Activated CD4-positive, CD25-positive, alpha-beta regulatory T cell (primary cell): ENCODE data around the gene PGAP3.
A peak's percentile ranks its signal among the peaks of the same experiment; 100 is the strongest.

Experiments
- DNase-seq, 4 experiments: peaks; one replicate each; lab custom pipeline; 2025; lab: John Stamatoyannopoulos, UW

The PGAP3 gene

GRCh38 chr17:39636927-39637736 is 50.7 kb downstream of the PGAP3 start, which contains the start of gene STARD3:
STARD3 (plus strand) TSS chr17:39637144; CDS start chr17:39653532, 16,388 bp downstream.
- DNase-seq, result peak; percentile 72 to 91 (median 80)

GRCh38 chr17:39636587-39636926 is 51.3 kb downstream of the PGAP3 start:
- DNase-seq, result no peak

DNA sequence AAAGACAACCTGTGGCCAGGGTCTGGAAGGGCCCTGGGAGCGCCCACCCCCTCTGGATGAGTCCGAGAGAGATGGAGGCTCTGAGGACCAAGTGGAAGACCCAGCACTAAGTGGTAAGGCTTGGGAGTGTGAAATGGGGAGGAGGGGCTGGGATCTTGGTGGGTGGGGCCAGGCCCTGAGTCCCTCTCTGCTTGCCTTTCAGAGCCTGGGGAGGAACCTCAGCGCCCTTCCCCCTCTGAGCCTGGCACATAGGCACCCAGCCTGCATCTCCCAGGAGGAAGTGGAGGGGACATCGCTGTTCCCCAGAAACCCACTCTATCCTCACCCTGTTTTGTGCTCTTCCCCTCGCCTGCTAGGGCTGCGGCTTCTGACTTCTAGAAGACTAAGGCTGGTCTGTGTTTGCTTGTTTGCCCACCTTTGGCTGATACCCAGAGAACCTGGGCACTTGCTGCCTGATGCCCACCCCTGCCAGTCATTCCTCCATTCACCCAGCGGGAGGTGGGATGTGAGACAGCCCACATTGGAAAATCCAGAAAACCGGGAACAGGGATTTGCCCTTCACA is 52.2 kb downstream of the PGAP3 start:
- no peak for DNase-seq

DNA sequence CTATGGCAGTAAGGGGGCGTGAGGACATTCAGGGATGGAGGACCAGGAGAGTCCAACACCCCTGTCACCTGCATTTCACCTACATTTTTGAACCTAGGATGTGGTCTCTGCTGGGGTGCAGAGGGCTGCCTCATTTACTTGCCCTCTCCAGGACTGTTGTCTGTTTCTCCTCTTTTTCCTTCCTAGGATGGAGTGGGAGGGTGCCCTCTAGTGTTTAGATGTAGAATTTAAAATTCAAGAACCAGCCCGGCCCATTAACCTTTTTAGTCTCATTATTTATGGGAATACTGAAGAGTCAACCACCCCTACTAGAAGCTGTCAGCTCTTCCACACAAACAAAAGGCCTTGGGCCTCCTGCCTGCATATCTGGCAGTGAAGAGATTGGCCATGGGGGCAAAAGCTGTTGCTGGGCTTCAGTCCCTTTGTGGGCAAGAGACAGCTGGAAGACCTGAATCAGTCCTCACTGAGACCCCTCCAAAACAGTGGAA is 53.4 kb downstream of the PGAP3 start:
- DNase-seq, result no peak

DNA sequence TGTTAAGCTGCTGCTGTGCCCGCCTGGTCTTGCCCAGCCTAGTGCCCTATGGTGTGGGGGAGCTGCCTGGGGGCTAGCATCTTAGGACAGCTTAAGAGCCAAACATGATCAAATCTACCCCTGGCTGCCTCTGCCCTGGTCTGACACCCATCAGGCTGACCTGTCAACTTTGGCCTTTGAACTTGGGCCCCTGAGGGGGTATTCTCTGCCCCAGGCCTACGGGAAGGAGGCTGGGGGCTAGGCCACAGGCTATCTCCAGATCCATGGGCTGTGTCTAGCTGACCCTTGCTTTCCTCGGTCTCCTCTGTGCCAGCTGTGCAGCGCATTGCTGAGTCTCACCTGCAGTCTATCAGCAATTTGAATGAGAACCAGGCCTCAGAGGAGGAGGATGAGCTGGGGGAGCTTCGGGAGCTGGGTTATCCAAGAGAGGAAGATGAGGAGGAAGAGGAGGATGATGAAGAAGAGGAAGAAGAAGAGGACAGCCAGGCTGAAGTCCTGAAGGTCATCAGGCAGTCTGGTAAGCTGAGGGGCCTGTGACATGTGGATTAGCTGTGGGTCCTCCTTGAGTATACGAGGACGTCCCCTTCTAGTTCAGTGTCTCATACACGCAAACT is 54.2 kb downstream of the PGAP3 start:
- DNase-seq, result no peak

- no peak for DNase-seq
These were observed 55.5 kb downstream of the PGAP3 start for GRCh38 chr17:39632153-39632941.

DNA sequence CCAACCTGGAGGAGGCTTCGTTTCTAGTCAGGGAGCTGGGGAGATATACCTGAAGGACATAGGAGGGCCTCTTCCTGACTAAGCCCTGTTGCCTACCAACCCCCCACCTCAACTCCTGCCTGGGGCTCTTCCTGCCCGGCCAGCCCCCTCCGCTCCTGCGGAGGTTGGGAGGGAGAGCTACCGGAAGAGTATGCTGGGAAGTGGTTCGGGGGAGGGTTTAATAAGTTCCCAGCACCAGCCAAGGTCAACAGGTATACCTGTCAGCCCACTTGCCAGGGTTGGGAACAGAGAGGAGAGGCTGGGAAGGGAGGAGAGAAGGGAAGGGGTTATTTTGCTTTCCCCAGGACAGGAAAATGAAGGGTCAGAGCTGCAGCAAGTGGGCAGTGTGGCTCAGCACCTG is 56.5 kb downstream of the PGAP3 start:
- no peak for DNase-seq

- no peak for DNase-seq
These were observed 58.0 kb downstream of the PGAP3 start for GRCh38 chr17:39629898-39630297.

DNA sequence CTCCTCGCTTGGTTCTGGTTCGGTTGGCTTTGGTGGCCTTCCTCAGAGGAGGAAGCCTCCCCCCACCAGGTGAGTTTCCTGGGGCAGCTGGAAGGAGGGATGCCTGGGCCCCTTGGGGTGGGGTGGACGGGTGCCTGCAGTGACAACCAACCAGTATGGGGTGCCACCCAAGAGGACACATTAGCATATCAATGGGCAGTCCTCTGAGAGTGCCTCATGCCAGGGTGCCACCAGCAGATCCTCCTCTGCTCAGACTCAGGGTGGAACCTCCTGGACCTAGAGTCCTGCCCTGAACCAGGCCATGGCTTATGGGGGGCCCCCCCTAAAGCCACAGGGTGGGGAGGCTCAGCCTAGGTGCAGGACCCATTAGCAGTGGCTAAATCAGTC is 58.4 kb downstream of the PGAP3 start:
- DNase-seq, result no peak

DNA sequence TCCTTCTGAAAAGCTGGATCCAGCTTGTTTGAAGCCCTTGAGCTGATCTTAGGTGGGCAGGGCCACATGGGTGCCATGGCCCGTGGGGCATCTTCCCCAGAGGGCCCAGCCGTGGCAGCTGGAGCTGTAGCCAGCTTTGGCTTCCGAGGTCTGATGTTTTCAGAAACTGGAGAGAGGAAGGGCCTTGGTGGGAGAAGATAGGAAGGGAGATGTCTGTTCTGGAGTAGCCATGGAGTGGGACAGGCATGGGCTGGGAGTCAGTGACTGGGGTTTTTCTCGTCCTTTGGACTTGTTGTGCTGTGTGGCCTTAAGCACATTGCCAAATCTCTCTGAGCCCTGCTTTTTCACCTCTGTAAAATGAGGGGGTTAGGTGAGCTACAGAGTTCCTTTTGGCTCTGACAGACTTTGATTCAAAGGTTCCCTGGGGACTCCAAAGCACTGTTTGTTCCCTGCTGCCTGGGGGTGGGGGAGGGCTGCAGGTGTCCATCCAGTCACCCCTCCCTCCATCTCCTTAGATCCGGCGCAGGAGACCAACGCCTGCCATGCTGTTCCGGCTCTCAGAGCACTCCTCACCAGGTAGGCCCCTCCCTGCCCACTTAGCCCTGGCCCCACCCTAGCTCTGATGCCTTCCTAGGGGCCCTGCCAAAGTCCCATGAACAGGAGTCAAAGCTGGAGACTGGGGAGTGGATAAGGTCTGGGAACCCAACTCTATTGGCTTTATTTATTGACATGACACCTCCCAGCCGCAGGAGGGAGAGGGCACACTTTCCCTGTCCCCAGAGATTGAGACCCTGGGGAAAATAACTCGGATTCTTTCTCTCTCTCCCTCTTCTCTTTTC is 59.0 kb downstream of the PGAP3 start:
- DNase-seq, result no peak

- no peak for DNase-seq
These were observed 59.9 kb downstream of the PGAP3 start for GRCh38 chr17:39627712-39628516.

GRCh38 chr17:39627047-39627711 is 60.7 kb downstream of the PGAP3 start:
- DNase-seq, result no peak

DNA sequence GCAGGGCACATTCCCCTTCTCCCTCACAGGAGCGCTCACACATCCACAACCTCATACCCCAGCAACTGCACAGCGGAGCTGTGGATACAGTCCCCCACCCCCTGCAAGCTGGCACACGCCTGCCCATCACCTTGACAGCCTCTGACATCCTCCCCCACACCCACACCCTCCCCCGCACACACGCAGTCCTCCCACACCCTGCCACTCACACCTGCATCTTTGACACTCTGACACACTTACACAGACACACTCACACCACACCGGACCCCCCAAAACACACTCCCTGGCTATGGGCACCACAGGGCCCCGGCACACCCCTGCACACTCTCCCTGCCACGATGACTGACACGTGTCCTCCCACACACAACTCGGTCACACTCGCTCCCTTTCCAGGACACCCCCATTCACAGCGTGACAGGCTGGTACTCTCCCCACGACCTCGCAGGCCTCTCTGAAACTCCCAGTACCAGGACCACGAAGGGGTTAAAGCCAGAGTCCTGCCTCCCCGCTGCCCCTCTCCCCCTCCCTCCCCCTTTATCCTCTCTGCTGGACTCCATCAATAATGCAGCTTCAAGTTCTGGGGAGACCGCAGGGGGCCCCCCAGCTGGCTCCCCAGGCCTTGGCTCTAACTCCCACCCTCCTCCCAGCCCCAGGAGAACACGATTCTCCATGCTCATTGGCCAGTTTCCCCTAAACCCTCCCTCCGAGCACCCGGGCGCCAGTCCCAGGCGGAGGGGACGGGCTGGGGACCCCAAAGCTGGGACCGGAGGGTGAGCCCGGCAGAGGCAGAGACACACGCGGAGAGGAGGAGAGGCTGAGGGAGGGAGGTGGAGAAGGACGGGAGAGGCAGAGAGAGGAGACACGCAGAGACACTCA is 61.4 kb downstream of the PGAP3 start, which contains the start of gene PPP1R1B:
TSS of gene PPP1R1B (plus strand) at position 782 of the 876 bp plus-strand sequence. CDS start 441 bp downstream, outside the sequence.
- no peak for DNase-seq

DNA sequence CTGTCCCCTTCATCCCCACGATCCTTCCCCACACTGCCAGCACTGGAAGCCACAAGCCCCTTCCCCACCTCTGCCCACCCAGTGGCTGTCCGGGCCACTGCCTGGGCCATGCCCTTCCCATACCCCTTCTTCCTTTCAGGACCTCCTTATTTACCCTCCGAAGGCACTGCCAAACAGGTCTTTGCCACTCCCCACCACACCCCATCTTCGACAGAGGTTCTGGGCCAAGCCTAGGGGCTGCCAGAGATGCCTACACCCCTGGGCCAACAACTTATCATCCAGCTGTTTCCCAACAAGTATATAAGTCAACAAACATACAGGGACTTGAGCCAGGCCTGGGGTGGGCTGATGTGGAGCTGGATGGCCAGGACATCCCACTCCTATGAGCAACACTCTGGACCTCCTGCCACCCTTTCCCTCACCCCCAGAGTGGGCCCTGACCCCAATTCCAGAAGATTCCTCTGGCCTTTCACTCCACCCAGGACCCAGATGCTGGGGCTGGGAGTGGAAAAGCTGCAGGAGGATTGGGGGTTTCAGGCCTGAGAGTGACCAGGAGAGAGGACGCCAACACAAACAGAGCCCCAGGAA is 62.6 kb downstream of the PGAP3 start:
- DNase-seq, result no peak

DNA sequence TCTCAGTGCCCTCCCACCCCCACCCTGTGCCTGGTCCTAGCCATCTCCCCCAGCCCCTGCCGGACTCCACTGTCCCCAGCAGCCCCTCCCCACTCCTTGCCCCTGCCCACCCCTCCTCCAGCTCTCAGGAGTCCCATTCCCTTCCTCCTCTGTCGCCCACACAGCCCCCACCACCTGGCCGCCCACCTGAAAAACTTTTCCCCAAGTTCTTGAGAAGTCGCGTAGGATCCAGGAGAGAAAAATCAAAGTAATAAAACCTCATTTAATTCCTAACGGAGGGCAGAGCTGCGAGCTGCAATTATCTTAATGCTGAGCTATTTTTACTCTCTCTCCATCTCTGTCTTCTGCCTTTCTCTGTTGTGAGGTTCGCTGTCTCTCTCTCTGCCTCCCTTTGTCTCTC is 63.5 kb downstream of the PGAP3 start:
- DNase-seq, result no peak

DNA sequence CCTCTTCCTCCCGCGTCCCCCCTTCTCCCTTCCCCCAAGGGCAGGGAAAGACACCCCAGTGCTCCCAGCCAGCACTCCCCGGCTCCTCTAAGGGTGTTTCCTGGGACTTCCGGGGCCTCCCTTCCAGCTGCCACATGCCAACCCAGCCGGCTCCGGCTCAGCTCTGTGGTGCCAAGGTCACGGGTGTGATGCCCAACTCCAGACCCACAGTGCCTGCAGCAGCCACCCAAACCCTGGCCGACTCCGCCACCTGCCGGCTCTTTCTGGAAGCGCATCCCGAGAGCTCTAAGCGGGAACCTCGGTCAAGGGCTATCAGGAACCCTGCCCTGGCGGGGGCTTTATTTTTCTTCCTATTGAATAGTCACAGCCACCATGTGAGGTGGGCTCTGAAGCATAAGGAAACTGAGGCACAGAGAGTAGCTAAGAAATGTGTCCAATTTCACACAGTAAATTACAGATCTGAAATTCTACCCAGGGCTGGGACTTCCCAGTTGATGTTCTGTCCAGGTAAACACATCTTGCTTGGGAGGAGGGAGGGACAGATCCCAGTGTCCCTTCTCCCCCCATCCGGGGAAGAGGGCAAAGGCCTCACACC is 64.4 kb downstream of the PGAP3 start:
- DNase-seq, result peak; percentile 69 to 81 (median 72)

DNA sequence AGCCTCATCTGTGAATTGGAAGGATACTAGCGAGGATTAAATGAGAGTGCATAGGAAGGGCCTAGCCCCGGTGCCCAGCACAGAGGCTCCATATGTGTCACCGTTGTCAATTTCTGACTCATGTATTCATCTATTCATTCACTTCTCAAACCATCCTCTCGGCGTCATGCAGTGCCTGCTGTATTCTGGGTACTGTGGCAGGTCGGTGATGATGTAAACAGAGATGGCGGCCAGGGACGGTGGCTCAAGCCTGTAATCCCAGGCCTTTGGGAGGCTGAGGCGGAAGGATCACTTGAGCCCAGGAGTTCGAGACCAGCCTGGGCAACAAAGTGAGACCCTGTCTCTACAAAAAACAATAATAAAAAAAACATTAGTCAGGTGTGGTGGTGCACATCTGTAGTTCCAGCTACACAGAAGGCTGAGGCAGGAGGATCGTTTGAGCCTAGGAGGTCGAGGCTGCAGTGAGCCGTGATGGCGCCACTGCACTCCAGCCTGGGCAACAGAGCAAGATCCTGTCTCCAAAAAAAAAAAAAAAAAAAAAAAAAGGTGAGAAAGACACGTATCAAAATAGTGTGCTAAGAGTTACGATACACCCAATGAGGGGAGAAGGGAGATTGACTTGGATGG is 65.4 kb downstream of the PGAP3 start:
- peak in 1 of 4 experiments; percentile 24 for DNase-seq
